A172 (cell line): Measurements from ENCODE around the gene TOM1L1. TPM values are rescaled to one million over a fixed set of nuclear protein-coding genes. Genes with fewer than 3 reads are reported as not detected.

Experiments used
- DNase-seq: peaks from one replicate; pipeline ENCODE4 v3.0.0-alpha.2; 2015; ENCODE audit warnings: low spot score
- total RNA-seq: library from RNA; depleted of rRNA; stranded (reverse); fragments of >200 nt; shearing (Covaris generic); gene quantifications from 2 replicates; pipeline ENCODE4 v1.2.3, GENCODE V29; 2014

The TOM1L1 gene
- total RNA-seq, 1 experiment from 2014 or later, result 54.9 TPM

GRCh38 chr17:54892360-54892759 is 8.3 kb upstream of the TOM1L1 start:
- DNase-seq, result no peak

- DNase-seq, result no peak
These were observed 2.1 kb upstream of the TOM1L1 start for GRCh38 chr17:54898576-54898975.

GRCh38 chr17:54899201-54899600 is 1.5 kb upstream of the TOM1L1 start:
- no peak for DNase-seq

GRCh38 chr17:54899721-54900456 is 763 bp upstream of the TOM1L1 start:
- DNase-seq, result no peak

- peak; percentile 79 for DNase-seq
These were observed 674 bp downstream of the TOM1L1 start for GRCh38 chr17:54901230-54901822.

DNA sequence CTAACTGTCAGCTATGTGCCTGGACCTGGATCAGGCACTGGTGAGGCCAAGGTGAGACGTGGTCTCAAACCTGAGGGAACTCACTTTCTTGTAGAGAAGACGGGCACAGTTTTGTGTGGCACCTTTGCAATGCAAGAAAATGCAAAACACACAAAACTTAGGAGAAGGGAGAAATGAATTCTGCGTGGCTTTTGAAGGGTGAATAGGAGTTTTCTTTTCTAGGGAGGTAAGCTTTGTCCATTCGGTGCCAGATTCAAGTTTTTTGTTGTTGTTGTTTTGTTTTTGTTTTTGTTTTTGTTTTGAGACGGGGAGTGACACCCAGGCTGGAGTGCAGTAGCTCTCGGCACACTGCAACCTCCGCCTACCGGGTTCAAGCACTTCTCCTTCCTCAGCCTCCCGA is 1.4 kb downstream of the TOM1L1 start:
- no peak for DNase-seq

GRCh38 chr17:54902611-54903010 is 2.0 kb downstream of the TOM1L1 start:
- no peak for DNase-seq

DNA sequence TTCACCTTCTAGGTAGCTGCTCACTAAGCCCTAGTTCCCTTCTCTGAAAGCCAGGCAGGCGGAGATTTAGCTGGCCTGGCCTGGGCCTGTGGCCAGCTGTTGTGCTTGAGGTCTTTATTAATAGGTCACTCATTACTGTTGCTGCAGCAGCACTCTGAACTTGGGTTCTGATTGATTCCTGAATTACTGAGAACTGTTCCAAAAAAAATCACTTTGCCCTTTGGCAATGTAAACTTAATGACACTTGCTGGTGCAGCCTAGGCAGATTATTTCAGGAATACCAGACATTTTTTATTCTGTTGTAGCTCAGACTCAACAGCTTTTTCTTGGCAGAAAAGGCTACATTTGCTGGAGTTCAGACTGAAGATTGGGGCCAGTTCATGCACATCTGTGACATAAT is 2.7 kb downstream of the TOM1L1 start:
- no peak for DNase-seq

- DNase-seq, result no peak
These were observed 6.0 kb downstream of the TOM1L1 start for GRCh38 chr17:54906683-54907082.

GRCh38 chr17:54907376-54907775 is 6.7 kb downstream of the TOM1L1 start:
- DNase-seq, result no peak

DNA sequence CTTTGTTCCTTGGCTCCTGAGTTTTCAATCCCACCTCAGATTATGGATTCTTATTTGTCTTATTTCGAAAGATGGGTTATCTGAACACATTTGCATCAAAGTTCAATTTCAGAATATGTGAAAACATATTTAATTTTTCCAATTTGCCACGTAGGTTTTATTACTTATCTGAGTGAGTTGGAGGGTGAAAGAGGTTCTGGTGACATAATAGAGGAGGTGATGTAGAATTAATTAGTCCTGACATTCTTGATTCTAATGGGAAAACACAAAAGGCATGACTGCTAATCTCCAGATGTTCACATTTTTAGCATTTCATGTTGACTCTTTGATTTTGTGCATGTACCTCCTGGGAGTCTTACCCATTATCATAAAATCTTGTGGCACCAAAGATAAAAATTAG is 9.1 kb downstream of the TOM1L1 start:
- no peak for DNase-seq

- no peak for DNase-seq
These were observed 16.1 kb downstream of the TOM1L1 start for GRCh38 chr17:54916721-54917120.

GRCh38 chr17:54919425-54919824 is 18.8 kb downstream of the TOM1L1 start:
- no peak for DNase-seq

DNA sequence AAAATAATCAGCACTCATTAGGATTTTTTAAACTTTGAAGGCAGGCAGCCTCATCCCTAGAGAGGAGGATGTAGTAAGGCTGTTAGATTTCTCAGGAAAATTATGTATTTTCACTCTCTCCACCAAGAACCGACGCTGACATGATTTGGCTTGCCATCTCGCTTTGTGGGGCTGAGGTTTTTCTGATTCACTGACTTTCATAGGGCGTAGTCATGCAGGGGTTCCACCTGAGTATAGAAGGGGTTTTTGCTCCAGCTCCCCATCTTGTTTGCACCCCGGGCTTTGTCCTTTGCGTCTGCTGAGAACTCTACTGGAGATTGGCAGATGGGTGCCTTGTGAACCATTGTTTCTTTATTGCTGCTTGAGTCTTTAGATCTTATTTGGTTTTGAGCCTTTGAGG is 20.2 kb downstream of the TOM1L1 start:
- DNase-seq, result no peak

DNA sequence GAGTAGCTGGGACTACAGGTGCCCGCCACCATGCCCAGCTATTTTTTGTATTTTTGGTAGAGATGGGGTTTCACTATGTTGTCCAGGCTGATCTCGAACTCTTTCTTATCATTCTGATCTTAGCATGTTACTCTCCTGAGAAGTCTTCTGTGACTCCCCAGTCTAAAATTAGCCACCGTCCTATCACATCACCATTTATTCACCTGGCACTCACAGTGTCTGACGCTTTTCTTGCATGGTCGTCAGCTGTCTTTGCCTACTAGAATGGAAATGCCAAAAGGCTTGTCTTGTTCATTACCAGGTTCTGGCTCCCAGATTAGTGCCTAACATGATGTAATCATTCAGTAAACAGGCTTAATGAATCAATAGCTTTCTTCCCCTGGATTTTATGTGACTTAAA is 23.8 kb downstream of the TOM1L1 start:
- no peak for DNase-seq

- DNase-seq, result no peak
These were observed 26.9 kb downstream of the TOM1L1 start for GRCh38 chr17:54927525-54927924.

DNA sequence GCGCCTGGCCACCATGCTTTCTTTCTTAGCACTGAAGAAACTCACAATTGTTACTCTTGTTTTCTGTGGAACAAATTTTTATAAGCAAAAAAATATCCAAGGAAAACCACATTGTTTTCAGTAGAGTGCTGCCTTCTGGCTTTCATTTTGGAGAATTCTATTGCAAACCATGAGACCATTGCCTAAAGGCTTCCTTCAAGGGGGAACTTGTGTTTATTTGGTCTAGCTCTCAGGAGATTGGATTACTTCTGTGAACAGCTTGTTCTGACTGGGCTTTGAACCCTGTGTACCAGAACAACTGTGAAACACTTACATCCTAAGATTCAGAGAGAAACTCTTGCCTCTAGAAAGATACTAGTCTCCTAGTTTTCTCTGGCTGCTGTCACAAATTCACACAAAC is 32.1 kb downstream of the TOM1L1 start:
- no peak for DNase-seq

- DNase-seq, result no peak
These were observed 33.3 kb downstream of the TOM1L1 start for GRCh38 chr17:54933921-54934320.

- no peak for DNase-seq
These were observed 34.8 kb downstream of the TOM1L1 start for GRCh38 chr17:54935471-54935870.

DNA sequence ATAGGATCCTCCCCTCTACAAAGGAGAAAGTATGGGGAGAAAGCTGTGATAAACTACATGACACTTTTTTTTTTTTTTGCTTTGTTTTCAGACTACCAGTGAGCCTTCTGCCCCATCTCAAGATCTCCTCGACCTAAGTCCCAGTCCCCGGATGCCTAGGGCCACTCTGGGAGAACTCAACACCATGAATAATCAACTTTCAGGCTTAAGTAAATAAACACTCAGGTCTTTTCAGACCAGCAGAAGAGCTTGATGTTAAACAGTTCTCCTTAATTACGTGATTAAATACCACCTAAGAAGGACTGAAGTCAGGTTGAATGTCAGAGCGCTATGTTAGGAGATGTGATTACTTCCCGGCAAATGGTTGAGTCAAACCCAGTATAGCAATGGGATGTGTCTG is 36.4 kb downstream of the TOM1L1 start:
- DNase-seq, result no peak

GRCh38 chr17:54937426-54937825 is 36.8 kb downstream of the TOM1L1 start:
- DNase-seq, result no peak

DNA sequence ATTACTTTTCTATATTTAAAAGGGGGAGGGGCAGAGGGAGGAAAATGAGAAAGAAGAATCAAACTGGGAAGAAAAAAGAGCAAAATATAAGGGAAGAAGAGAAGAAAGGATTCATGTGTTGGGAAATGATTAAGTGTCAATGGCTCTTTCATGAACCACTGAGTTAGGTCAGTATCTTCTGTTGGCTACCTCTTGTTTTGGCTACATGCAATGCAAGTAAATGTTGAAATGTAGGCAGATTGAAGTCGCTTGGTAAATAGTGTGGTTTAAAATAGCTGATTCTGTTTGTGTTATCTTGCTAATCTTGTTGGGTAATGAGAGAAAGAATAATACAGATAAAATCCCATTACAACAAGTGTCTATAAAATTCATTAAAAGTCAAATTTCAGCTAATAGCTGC is 40.6 kb downstream of the TOM1L1 start:
- DNase-seq, result no peak

GRCh38 chr17:54944796-54945195 is 44.1 kb downstream of the TOM1L1 start:
- peak; percentile 28 for DNase-seq

DNA sequence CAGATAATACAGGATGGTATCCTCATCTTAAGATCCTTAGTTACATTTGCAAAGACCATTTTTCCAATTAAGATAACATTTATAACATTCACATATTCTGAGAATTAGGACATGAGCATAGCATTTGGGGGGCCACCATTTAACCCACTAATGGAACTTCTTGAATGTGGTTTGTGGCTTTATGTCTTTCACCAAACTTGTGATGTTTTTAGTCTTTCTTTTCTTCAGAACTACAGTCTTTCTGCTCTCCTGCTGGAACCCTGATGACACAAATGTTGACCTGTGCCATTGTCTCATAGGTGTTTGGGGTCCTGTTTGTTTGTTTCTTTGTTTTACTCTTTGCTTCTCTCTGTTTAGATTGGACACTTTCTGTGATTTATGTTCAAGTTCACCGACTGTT is 44.6 kb downstream of the TOM1L1 start:
- no peak for DNase-seq
